Loucy (cell line): ENCODE results near the gene UGT1A1.

Source experiments
- EZH2phosphoT487 ChIP-seq: fragments of 200-600 bp; IDR thresholded peaks from 2 replicates; pipeline ENCODE4 v1.6.1; 2018; ENCODE audit warnings: antibody characterized with exemption, mild to moderate bottlenecking, moderate library complexity, borderline replicate concordance
- TF ChIP-seq, protein P1 (sequence below): fragments of 200-600 bp; sonication (generic); conservative IDR thresholded peaks from 2 replicates; pipeline ENCODE4 v1.5.1; 2014; ENCODE audit warnings: mild to moderate bottlenecking, antibody characterized with exemption, low read length

DNA sequence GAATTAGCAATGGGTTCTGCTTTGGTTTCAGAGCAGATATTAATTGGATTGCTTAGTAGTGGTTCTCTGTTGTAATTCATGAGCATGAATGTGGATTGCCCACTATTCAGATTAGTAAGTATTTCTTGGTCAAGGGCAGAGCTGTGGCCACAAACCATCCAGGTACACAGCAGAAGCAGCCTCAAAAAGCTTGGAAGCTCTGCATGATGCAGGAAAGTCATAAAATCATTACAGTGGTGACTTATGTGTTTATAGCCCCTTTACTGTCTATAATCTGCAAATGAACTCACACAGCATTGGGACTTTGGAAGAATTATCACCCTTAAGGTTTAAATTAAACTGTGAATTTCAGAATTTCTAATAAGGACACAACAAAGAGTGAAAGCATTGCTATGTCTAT, 1.9 kb upstream of the UGT1A1 start:
- TF ChIP-seq, protein P1, sequence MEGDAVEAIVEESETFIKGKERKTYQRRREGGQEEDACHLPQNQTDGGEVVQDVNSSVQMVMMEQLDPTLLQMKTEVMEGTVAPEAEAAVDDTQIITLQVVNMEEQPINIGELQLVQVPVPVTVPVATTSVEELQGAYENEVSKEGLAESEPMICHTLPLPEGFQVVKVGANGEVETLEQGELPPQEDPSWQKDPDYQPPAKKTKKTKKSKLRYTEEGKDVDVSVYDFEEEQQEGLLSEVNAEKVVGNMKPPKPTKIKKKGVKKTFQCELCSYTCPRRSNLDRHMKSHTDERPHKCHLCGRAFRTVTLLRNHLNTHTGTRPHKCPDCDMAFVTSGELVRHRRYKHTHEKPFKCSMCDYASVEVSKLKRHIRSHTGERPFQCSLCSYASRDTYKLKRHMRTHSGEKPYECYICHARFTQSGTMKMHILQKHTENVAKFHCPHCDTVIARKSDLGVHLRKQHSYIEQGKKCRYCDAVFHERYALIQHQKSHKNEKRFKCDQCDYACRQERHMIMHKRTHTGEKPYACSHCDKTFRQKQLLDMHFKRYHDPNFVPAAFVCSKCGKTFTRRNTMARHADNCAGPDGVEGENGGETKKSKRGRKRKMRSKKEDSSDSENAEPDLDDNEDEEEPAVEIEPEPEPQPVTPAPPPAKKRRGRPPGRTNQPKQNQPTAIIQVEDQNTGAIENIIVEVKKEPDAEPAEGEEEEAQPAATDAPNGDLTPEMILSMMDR, result no peak
- TF ChIP-seq EZH2phosphoT487, result no peak
